GM18526 (cell line): Measurements from ENCODE around the gene LIPM.

ENCODE experiments used
- POLR2A ChIP-seq: IDR thresholded peaks from 3 replicates; pipeline ENCODE4 v1.6.1; 2011; ENCODE audit not compliant: insufficient read length; ENCODE audit errors: extremely low read depth

The LIPM gene

GRCh38 chr10:88827671-88828070, 25.1 kb downstream of the LIPM start:
- TF ChIP-seq POLR2A, result no peak

GRCh38 chr10:88828310-88828709, 25.8 kb downstream of the LIPM start:
- TF ChIP-seq POLR2A, result no peak

- no peak for TF ChIP-seq POLR2A
Measured at GRCh38 chr10:88830643-88831268, 28.2 kb downstream of the LIPM start.

- TF ChIP-seq POLR2A, result no peak
Measured at GRCh38 chr10:88831709-88832108, 29.2 kb downstream of the LIPM start.

GRCh38 chr10:88832376-88832775, 29.8 kb downstream of the LIPM start:
- TF ChIP-seq POLR2A, result no peak

GRCh38 chr10:88833156-88833555, 30.6 kb downstream of the LIPM start:
- TF ChIP-seq POLR2A, result no peak

- no peak for TF ChIP-seq POLR2A
Measured at GRCh38 chr10:88833723-88834122, 31.2 kb downstream of the LIPM start.

- TF ChIP-seq POLR2A, result no peak
Measured at GRCh38 chr10:88835096-88835909, 32.8 kb downstream of the LIPM start.

GRCh38 chr10:88835910-88836221, 33.3 kb downstream of the LIPM start:
- TF ChIP-seq POLR2A, result no peak

- no peak for TF ChIP-seq POLR2A
Measured at GRCh38 chr10:88838766-88839350, 36.3 kb downstream of the LIPM start.

- TF ChIP-seq POLR2A, result no peak
Measured at GRCh38 chr10:88840104-88840503, 37.6 kb downstream of the LIPM start.

GRCh38 chr10:88840881-88841280, 38.4 kb downstream of the LIPM start:
- no peak for TF ChIP-seq POLR2A

- no peak for TF ChIP-seq POLR2A
Measured at GRCh38 chr10:88841316-88842111, 39.0 kb downstream of the LIPM start.

GRCh38 chr10:88843171-88843570, 40.6 kb downstream of the LIPM start:
- no peak for TF ChIP-seq POLR2A

- TF ChIP-seq POLR2A, result no peak
Measured at GRCh38 chr10:88848499-88848898, 46.0 kb downstream of the LIPM start.

GRCh38 chr10:88849234-88849633, 46.7 kb downstream of the LIPM start:
- no peak for TF ChIP-seq POLR2A
